GM12878 (cell line): Measurements from ENCODE around the gene STEAP1B. TPM values are rescaled to one million over a fixed set of nuclear protein-coding genes. Genes with fewer than 3 reads are reported as not detected.

Source experiments
- HCFC1 ChIP-seq: fragments of 150-350 bp; IDR thresholded peaks from 2 replicates; pipeline ENCODE4 v1.6.1; 2014; ENCODE audit warnings: low read length
- IKZF1 ChIP-seq: fragments of 450-650 bp; conservative IDR thresholded peaks from 2 replicates; pipeline ENCODE4 v1.6.1; 2017; ENCODE audit warnings: antibody characterized with exemption, mild to moderate bottlenecking
- JUNB ChIP-seq: IDR thresholded peaks from 2 replicates; pipeline ENCODE4 v1.6.1; 2016; ENCODE audit warnings: antibody characterized with exemption, mild to moderate bottlenecking
- NKRF ChIP-seq: fragments of 450-650 bp; conservative IDR thresholded peaks from 2 replicates; pipeline ENCODE4 v1.6.1; 2017; ENCODE audit warnings: mild to moderate bottlenecking, moderate library complexity
- PBX3 ChIP-seq: IDR thresholded peaks from 2 replicates; pipeline ENCODE4 v1.6.1; 2011; ENCODE audit warnings: mild to moderate bottlenecking, low read depth, low read length, moderate library complexity; ENCODE audit not compliant: insufficient replicate concordance
- POU2F2 ChIP-seq: IDR thresholded peaks from 3 replicates; pipeline ENCODE4 v1.6.1; 2011; ENCODE audit warnings: low read depth, mild to moderate bottlenecking, low read length, borderline replicate concordance
- RB1 ChIP-seq: fragments of 450-650 bp; formaldehyde crosslinking; IDR thresholded peaks from 2 replicates; pipeline ENCODE4 v1.6.1; 2017; ENCODE audit warnings: mild to moderate bottlenecking, borderline replicate concordance
- RELA ChIP-seq: fragments of 450-650 bp; IDR thresholded peaks from 2 replicates; pipeline ENCODE4 v1.8.0; 2014; ENCODE audit warnings: borderline replicate concordance; ENCODE audit not compliant: partially characterized antibody
- RELB ChIP-seq: fragments of 450-650 bp; IDR thresholded peaks from 2 replicates; pipeline ENCODE4 v1.6.1; 2017; ENCODE audit warnings: low read depth, mild to moderate bottlenecking, moderate library complexity
- RFX5 ChIP-seq: IDR thresholded peaks from 2 replicates; pipeline ENCODE4 v1.6.1; 2011; ENCODE audit warnings: low read depth, low read length, improper control_type of control experiment
- SUZ12 ChIP-seq: fragments of 200-600 bp; sonication (generic); IDR thresholded peaks from one replicate; pipeline ENCODE4 v1.6.1; 2018; ENCODE audit warnings: antibody characterized with exemption, mild to moderate bottlenecking; ENCODE audit not compliant: unreplicated experiment
- ZBTB11 ChIP-seq: fragments of 450-650 bp; formaldehyde crosslinking; IDR thresholded peaks from 2 replicates; pipeline ENCODE4 v1.5.0; 2022; ENCODE audit warnings: mild to moderate bottlenecking, missing genetic modification characterization
- ZNF24 ChIP-seq: fragments of 450-650 bp; IDR thresholded peaks from 2 replicates; pipeline ENCODE4 v1.6.1; 2017; ENCODE audit warnings: antibody characterized with exemption, mild to moderate bottlenecking
- ZNF274 ChIP-seq: IDR thresholded peaks from one replicate; pipeline ENCODE4 v1.8.0; 2011; ENCODE audit not compliant: insufficient read length, insufficient read depth
- polyA plus RNA-seq, 11 experiments: library from polyadenylated mRNA; depleted of rRNA in 4 of 11; unstranded in 6 of 11; stranded (reverse) in 5 of 11; fragments of >200 nt; fragmentation: Nextera tagmentation in 4 of 11; fragmentation: Illumina TruSeq in 1 of 11; extraction: Ambion mirVana in 4 of 11; extraction: Trizol in 1 of 11; gene quantifications; 1 replicate in 1 of 11; 2 replicates in 10 of 11; pipeline versions ENCODE4 v1.2.1 to v1.2.3, GENCODE V29; 2011 to 2016; ENCODE audit warnings: inconsistent platforms in 2 of 11, missing spikeins in 2 of 11, low read depth in 1 of 11
- total RNA-seq, 4 experiments: library from RNA; depleted of rRNA in 3 of 4; stranded (reverse); fragments of >200 nt in 3 of 4; fragmentation: Illumina TruSeq in 1 of 4; extraction: Trizol in 1 of 4; gene quantifications; 2 replicates each; pipeline versions ENCODE4 v1.2.1 to v1.2.3, GENCODE V29; 2013 to 2021

STEAP1B gene
- total and polyA plus RNA-seq, 10 of the 15 experiments (the other 5 are each of a cell fraction or from before 2014, with no cell fraction given), result 0.14 TPM; not detected in 9

- TF ChIP-seq RFX5 (no peak), RELA (no peak), RB1 (no peak), ZNF24 (no peak; the same call in 1 of the 2 replicates), HCFC1 (no peak), POU2F2 (peak; percentile 97; the same call in 2 of the 3 replicates), ZNF274 (no peak), PBX3 (no peak), NKRF (no peak), IKZF1 (peak; percentile 72), RELB (peak; percentile 62; the same call in 1 of the 2 replicates), JUNB (peak; percentile 95), SUZ12 (no peak), ZBTB11 (CRISPR knock-in tag) (no peak)
Observed at GRCh38 chr7:22447762-22448161, 52.2 kb downstream of the STEAP1B start (continued).
